Measurements from ENCODE around the gene CFAP92. TPM values are rescaled to one million over a fixed set of nuclear protein-coding genes. Genes with fewer than 3 reads are reported as not detected.
A peak's percentile ranks its signal among the peaks of the same experiment; 100 is the strongest.

CFAP92 gene
- total and polyA plus RNA-seq, 4 experiments from 2014 or later = 0.38 to 0.47 TPM; not detected in 2

DNA sequence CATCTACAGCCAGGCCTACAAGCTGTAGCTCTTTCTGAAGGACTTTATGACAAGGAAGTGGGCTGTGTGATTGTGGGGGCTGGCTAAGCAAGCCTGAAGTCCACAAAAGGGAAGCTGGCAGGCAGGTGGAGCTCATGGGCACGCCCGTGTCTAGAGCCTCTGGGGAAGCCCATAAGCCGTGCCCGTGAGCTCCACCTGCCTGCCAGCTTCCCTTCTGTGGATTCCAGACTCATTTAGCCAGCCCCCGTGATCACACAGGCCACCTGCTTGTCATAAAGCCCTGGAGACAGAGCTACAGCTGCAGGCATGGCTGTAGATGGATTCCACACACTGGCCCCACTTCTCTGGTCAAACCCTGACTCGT is 22.5 kb upstream of the CFAP92 start:
- Histone ChIP-seq H3K9me3 (ENCODE audit: control insufficient read depth in 1 of 2, low read length in 2 of 2) (no peaks in the 10 kb centered on the region), H3K4me3 (ENCODE audit: low read length in 2 of 2) (peak overlapping the region; percentile 41 to 54), H3K36me3 (ENCODE audit: insufficient read depth, low read length) (no peaks in the 10 kb centered on the region), H3K4me1 (ENCODE audit: insufficient read depth, low read length) (peaks cover 36% of the 10 kb centered on the region), H3K27me3 (ENCODE audit: insufficient read depth, low read length) (no peaks in the 10 kb centered on the region), H3K27ac (ENCODE audit: low read depth, low read length) (peak overlapping the region; percentile 64)
- intact Hi-C loops (cut with micrococcal nuclease) = loop anchor here (1.0 kb wide), 4 partner anchors 11 to 46 kb away; partner anchors contain the start of gene CFAP92
- no peaks in the 10 kb centered on the region for H3K27me3 Mint-ChIP-seq
- peak; percentile 54 to 74 (median 59) for DNase-seq
- ChIA-PET CTCF (ENCODE audit: partially characterized antibody) (interaction anchor here (0.6 to 6.5 kb wide), 33 partner anchors 10 to 399 kb away, joined by 3 to 191 read pairs (median 5); partner anchors contain the start of genes CFAP92, COPG1 and RAB43), POLR2A (ENCODE audit: partially characterized antibody) (interaction anchor here (0.5 to 7.7 kb wide), 28 partner anchors 10 to 424 kb away, joined by 3 to 150 read pairs (median 8); partner anchors contain the start of genes ACAD9, CFAP92, CNBP and COPG1)
- peak overlapping the region; percentile 54 to 89 (median 83) for H3K4me3 Mint-ChIP-seq
- no peaks in the 10 kb centered on the region for H3K36me3 Mint-ChIP-seq
- peaks cover 32 to 54% (median 44%) of the 10 kb centered on the region in 4 donors for H3K4me1 Mint-ChIP-seq
- no peaks in the 10 kb centered on the region for H3K9me3 Mint-ChIP-seq
- peak overlapping the region; percentile 85 to 99 (median 94) for H3K27ac Mint-ChIP-seq

DNA sequence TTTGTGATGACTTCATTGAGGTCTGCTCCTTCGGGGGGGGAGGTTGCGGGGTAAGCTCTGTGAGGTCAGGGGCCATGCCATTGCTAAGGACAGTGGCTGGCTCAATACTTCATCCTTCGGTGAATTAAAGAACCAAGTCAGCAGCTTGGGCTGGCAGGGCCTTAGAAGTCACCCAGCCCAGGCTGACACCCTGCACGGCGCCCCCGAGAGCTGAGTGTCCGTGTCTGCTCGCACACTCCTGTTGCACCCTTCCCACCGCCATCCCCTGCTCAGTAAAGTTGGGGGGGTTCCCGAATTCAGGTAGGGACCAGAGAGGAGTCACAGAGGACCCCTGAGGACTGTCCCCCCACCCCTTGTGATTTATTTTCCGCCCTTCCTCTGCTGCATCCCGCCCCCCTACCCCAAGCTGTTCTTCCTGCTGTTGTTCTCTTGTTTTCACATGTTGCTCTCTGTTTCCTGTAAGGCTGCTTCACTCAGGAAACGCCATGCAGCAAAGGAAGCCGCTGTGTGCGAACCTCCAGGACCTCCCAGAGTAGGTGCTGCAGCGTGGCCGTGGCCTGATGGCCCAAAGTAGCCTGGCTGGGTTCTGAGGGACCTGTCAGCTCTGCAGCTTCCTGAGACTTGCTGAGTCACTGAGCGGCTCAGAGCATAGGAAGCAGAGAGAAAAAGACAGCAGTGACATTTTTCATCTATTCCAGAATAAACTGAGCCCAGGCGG is 21.7 kb upstream of the CFAP92 start:
- ChIA-PET CTCF (ENCODE audit: partially characterized antibody) (interaction anchor here (1.0 to 6.5 kb wide), 26 partner anchors 10 to 398 kb away, joined by 3 to 191 read pairs (median 6); partner anchors contain the start of genes CFAP92, COPG1 and RAB43), POLR2A (ENCODE audit: partially characterized antibody) (interaction anchor here (0.5 to 7.7 kb wide), 25 partner anchors 11 to 578 kb away, joined by 3 to 150 read pairs (median 8); partner anchors contain the start of genes ACAD9, CFAP92, CNBP and COPG1)
- Histone ChIP-seq H3K9me3 (ENCODE audit: control insufficient read depth in 1 of 2, low read length in 2 of 2) (no peaks in the 10 kb centered on the region), H3K27ac (ENCODE audit: low read depth, low read length) (peak overlapping the region; percentile 64), H3K4me3 (ENCODE audit: low read length in 2 of 2) (peak overlapping the region; percentile 41 to 54), H3K4me1 (ENCODE audit: insufficient read depth, low read length) (peaks cover 36% of the 10 kb centered on the region), H3K27me3 (ENCODE audit: insufficient read depth, low read length) (no peaks in the 10 kb centered on the region), H3K36me3 (ENCODE audit: insufficient read depth, low read length) (no peaks in the 10 kb centered on the region)
- H3K36me3 Mint-ChIP-seq = no peaks in the 10 kb centered on the region
- peaks cover 32 to 54% (median 44%) of the 10 kb centered on the region in 4 donors for H3K4me1 Mint-ChIP-seq
- no peaks in the 10 kb centered on the region for H3K9me3 Mint-ChIP-seq
- intact Hi-C loops (cut with micrococcal nuclease) = loop anchor here (1.0 kb wide), 4 partner anchors 11 to 45 kb away; partner anchors contain the start of gene CFAP92
- peak; percentile 44 to 67 (median 48) for DNase-seq
- peak overlapping the region; percentile 85 to 99 (median 94) for H3K27ac Mint-ChIP-seq
- no peaks in the 10 kb centered on the region for H3K27me3 Mint-ChIP-seq
- H3K4me3 Mint-ChIP-seq = peak overlapping the region; percentile 54 to 89 (median 83)

- Histone ChIP-seq H3K9me3 (ENCODE audit: control insufficient read depth in 1 of 2, low read length in 2 of 2) (no peaks in the 10 kb centered on the region), H3K4me1 (ENCODE audit: insufficient read depth, low read length) (peaks cover 36% of the 10 kb centered on the region), H3K27ac (ENCODE audit: low read depth, low read length) (peak overlapping the region; percentile 64), H3K4me3 (ENCODE audit: low read length in 2 of 2) (no peak overlapping the region), H3K36me3 (ENCODE audit: insufficient read depth, low read length) (no peaks in the 10 kb centered on the region), H3K27me3 (ENCODE audit: insufficient read depth, low read length) (no peaks in the 10 kb centered on the region)
- no peak for DNase-seq
- H3K27me3 Mint-ChIP-seq = no peaks in the 10 kb centered on the region
- H3K27ac Mint-ChIP-seq = peak overlapping the region; percentile 85 to 99 (median 94)
- no peaks in the 10 kb centered on the region for H3K36me3 Mint-ChIP-seq
- intact Hi-C loops (cut with micrococcal nuclease) = no loop called here
- H3K9me3 Mint-ChIP-seq = no peaks in the 10 kb centered on the region
- H3K4me1 Mint-ChIP-seq = peaks cover 32 to 54% (median 44%) of the 10 kb centered on the region in 4 donors
- H3K4me3 Mint-ChIP-seq = peak overlapping the region in 7 of 8 donors; percentile 31 to 89 (median 42)
- ChIA-PET POLR2A (ENCODE audit: partially characterized antibody) (interaction anchor here (1.0 to 7.7 kb wide), 12 partner anchors 10 to 579 kb away, joined by 3 to 150 read pairs (median 25); partner anchors contain the start of genes ACAD9, CFAP92, CNBP and COPG1), CTCF (ENCODE audit: partially characterized antibody) (interaction anchor here (1.2 to 6.5 kb wide), 10 partner anchors 9 to 232 kb away, joined by 3 to 191 read pairs (median 58); partner anchors contain the start of genes CFAP92 and COPG1)
Observed at GRCh38 chr3:129014793-129015345, 21.0 kb upstream of the CFAP92 start.

DNA sequence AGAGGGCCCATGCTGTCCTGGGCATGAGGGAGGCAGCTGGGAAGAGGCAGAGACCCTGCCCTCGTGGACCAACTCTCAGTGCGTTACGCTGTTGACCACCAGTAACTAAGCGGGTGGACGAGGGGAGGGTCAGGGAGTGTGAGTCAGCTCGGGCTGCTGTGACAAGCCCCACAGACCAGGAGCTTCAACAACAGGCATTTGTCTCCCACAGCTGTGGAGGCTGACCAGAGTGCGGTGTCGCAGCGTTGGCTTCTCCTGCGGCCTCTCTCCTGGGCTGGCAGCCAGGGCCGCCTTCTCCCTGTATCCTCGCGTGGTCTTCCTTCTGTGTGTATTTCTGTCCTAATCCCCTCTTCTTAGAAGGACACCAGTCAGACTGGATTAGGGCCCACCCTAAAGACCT is 20.3 kb upstream of the CFAP92 start:
- intact Hi-C loops (cut with micrococcal nuclease) = no loop called here
- Histone ChIP-seq H3K4me3 (ENCODE audit: low read length in 2 of 2) (no peak overlapping the region), H3K27ac (ENCODE audit: low read depth, low read length) (no peak overlapping the region), H3K9me3 (ENCODE audit: control insufficient read depth in 1 of 2, low read length in 2 of 2) (no peaks in the 10 kb centered on the region), H3K4me1 (ENCODE audit: insufficient read depth, low read length) (peaks cover 36% of the 10 kb centered on the region), H3K36me3 (ENCODE audit: insufficient read depth, low read length) (no peaks in the 10 kb centered on the region), H3K27me3 (ENCODE audit: insufficient read depth, low read length) (no peaks in the 10 kb centered on the region)
- no peaks in the 10 kb centered on the region for H3K36me3 Mint-ChIP-seq
- POLR2A ChIA-PET (ENCODE audit: partially characterized antibody) = interaction anchor here (1.6 to 7.7 kb wide), 6 partner anchors 9 to 301 kb away, joined by 4 to 150 read pairs (median 51); partner anchors contain the start of gene RAB43
- H3K9me3 Mint-ChIP-seq = no peaks in the 10 kb centered on the region
- H3K4me3 Mint-ChIP-seq = peak overlapping the region in 1 of 8 donors; percentile 54
- no peak for DNase-seq
- H3K27ac Mint-ChIP-seq = peak overlapping the region; percentile 65 to 99 (median 93)
- peaks cover 32 to 54% (median 44%) of the 10 kb centered on the region in 4 donors for H3K4me1 Mint-ChIP-seq
- CTCF ChIA-PET (ENCODE audit: partially characterized antibody) = interaction anchor here (2.9 to 6.5 kb wide), 8 partner anchors 9 to 233 kb away, joined by 18 to 191 read pairs (median 59); partner anchors contain the start of genes CFAP92 and COPG1
- H3K27me3 Mint-ChIP-seq = no peaks in the 10 kb centered on the region

- H3K36me3 ChIP-seq (ENCODE audit: insufficient read depth, low read length) = no peaks in the 10 kb centered on the region
- intact Hi-C loops (cut with micrococcal nuclease) = no loop called here
- H3K27me3 Mint-ChIP-seq = no peaks in the 10 kb centered on the region
- no peaks in the 10 kb centered on the region for H3K9me3 Mint-ChIP-seq
- peaks cover 36% of the 10 kb centered on the region for H3K4me1 ChIP-seq (ENCODE audit: insufficient read depth, low read length)
- peaks cover 28 to 49% (median 39%) of the 10 kb centered on the region in 4 donors for H3K4me1 Mint-ChIP-seq
- H3K9me3 ChIP-seq (ENCODE audit: control insufficient read depth in 1 of 2, low read length in 2 of 2) = no peaks in the 10 kb centered on the region
- ChIA-PET CTCF (ENCODE audit: partially characterized antibody) (interaction anchor here (1.0 to 6.5 kb wide), 5 partner anchors 8 to 234 kb away, joined by 6 to 148 read pairs (median 19); partner anchors contain the start of gene COPG1), POLR2A (ENCODE audit: partially characterized antibody) (interaction anchor here (1.3 to 7.7 kb wide), 4 partner anchors 9 to 18 kb away, joined by 3 to 150 read pairs (median 57); partner anchors contain the start of gene EFCC1)
- no peak overlapping the region for H3K27ac ChIP-seq (ENCODE audit: low read depth, low read length)
- H3K4me3 Mint-ChIP-seq = peak overlapping the region in 1 of 8 donors; percentile 9
- no peaks in the 10 kb centered on the region for H3K27me3 ChIP-seq (ENCODE audit: insufficient read depth, low read length)
- H3K27ac Mint-ChIP-seq = peak overlapping the region; percentile 60 to 86 (median 80)
- no peak for DNase-seq
- no peaks in the 10 kb centered on the region for H3K36me3 Mint-ChIP-seq
- no peak overlapping the region for H3K4me3 ChIP-seq (ENCODE audit: low read length in 2 of 2)
Observed at GRCh38 chr3:129013491-129013891, 19.6 kb upstream of the CFAP92 start.

GRCh38 chr3:129010310-129010956 is 16.6 kb upstream of the CFAP92 start:
- ChIA-PET CTCF (ENCODE audit: partially characterized antibody) (interaction anchor here (0.9 to 3.8 kb wide), 4 partner anchors 10 to 43 kb away, joined by 3 to 19 read pairs (median 4); no protein-coding TSS in a partner anchor), POLR2A (ENCODE audit: partially characterized antibody) (interaction anchor here (1.3 kb wide), 1 partner anchor 12 kb away, joined by 3 read pairs; no protein-coding TSS in a partner anchor)
- Mint-ChIP-seq H3K36me3 (no peaks in the 10 kb centered on the region), H3K27me3 (no peaks in the 10 kb centered on the region), H3K4me3 (no peak overlapping the region), H3K4me1 (peaks cover 14 to 29% (median 20%) of the 10 kb centered on the region in 4 donors), H3K27ac (peak overlapping the region in 1 of 7 donors; percentile 32), H3K9me3 (no peaks in the 10 kb centered on the region)
- no peak overlapping the region for H3K27ac ChIP-seq (ENCODE audit: low read depth, low read length)
- no peak for DNase-seq
- no peaks in the 10 kb centered on the region for H3K36me3 ChIP-seq (ENCODE audit: insufficient read depth, low read length)
- no peaks in the 10 kb centered on the region for H3K9me3 ChIP-seq (ENCODE audit: control insufficient read depth in 1 of 2, low read length in 2 of 2)
- intact Hi-C loops (cut with micrococcal nuclease) = no loop called here
- no peak overlapping the region for H3K4me3 ChIP-seq (ENCODE audit: low read length in 2 of 2)
- H3K27me3 ChIP-seq (ENCODE audit: insufficient read depth, low read length) = no peaks in the 10 kb centered on the region
- H3K4me1 ChIP-seq (ENCODE audit: insufficient read depth, low read length) = peaks cover 13% of the 10 kb centered on the region
